ENCODE measurements around the gene A3GALT2. TPM values are rescaled to one million over a fixed set of nuclear protein-coding genes. Genes with fewer than 3 reads are reported as not detected.

Gene A3GALT2
- total RNA-seq, 3 donors from 2014 or later: 0.30 TPM; not detected in 2

GRCh38 chr1:33346533-33346926 lies 25.6 kb upstream of the A3GALT2 start:
- DNase-seq (no peak), ATAC-seq (no peak)
- H3K4me3 Mint-ChIP-seq: peak overlapping the region; percentile 91
- H3K36me3 Mint-ChIP-seq (ENCODE audit: insufficient read depth): peaks cover 10% of the 10 kb centered on the region
- H3K9me3 Mint-ChIP-seq: no peaks in the 10 kb centered on the region
- H3K4me1 Mint-ChIP-seq (ENCODE audit: low read depth): peaks cover 58% of the 10 kb centered on the region
- no peaks in the 10 kb centered on the region for H3K27me3 Mint-ChIP-seq (ENCODE audit: low read depth)

DNA sequence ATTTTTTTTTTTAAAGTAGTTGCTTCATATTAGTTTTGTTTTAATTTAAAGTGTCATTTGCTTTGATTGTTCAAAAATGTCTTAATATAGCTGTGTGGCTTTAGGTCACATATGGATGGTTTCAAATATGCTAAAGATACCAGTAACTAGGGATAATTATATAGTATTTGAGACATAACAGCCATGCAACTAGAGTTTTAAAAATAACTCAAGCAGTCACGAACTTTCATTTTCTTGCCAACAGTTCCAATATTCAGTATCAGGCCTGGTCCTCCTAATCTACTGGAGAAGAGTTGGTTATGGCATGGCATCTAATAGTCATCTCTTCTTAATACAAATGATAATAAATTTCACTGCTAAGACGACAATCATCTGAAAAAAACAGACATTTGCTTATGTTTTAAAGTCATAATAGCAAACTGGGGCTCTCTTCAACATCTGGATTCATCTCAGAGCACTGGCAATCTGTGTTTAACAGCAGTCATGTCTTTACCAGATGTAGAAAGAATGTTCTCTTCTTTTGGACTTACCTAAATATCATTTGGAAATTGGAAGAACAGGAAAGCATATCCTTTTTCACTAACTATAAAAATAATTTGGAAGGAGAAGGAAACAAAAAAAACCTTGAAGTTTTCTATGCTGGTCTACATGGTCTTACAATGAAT lies 24.1 kb upstream of the A3GALT2 start:
- H3K4me3 Mint-ChIP-seq: no peak overlapping the region
- peaks cover 57% of the 10 kb centered on the region for H3K4me1 Mint-ChIP-seq (ENCODE audit: low read depth)
- ATAC-seq (no peak), DNase-seq (no peak)
- H3K27me3 Mint-ChIP-seq (ENCODE audit: low read depth): no peaks in the 10 kb centered on the region
- H3K36me3 Mint-ChIP-seq (ENCODE audit: insufficient read depth): peaks cover 10% of the 10 kb centered on the region
- no peaks in the 10 kb centered on the region for H3K9me3 Mint-ChIP-seq

- ATAC-seq (no peak), DNase-seq (no peak)
- Mint-ChIP-seq H3K27me3 (ENCODE audit: low read depth) (no peaks in the 10 kb centered on the region), H3K36me3 (ENCODE audit: insufficient read depth) (peaks cover 10% of the 10 kb centered on the region), H3K4me3 (no peak overlapping the region), H3K4me1 (ENCODE audit: low read depth) (peaks cover 53% of the 10 kb centered on the region), H3K9me3 (no peaks in the 10 kb centered on the region)
Observed at GRCh38 chr1:33343539-33343938, 22.6 kb upstream of the A3GALT2 start.

DNA sequence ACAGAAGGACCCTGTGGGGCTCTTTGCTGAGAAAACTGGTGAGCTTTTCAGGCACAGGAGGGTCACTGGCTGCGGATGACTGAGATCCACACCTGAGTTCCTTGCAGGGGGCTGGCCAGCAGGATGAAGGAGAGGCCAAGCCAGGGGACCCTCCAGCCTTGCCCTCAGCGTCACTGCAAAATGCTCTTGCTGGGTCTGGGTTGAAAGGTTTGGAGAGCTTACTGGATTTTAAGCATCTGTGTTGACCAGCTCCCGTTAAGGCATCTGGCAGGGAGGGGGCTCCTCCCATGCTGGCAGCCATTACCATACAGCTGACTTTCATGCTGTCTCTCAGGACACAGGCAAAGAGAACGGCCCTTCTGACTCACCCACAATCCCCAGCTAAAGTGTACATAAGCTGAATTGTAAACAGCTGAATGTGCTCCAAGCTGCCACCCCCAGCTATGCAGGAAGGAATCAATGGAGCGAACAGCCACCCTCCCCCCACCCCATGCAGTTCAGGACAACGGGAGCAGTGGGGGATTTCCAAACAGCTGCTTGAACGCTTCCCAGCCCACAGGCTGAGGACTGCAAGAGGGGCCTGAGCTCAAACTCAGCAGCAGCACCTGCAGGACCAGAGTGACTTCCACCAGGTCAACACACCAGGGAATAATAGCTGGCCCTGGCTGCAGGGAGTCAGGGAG lies 21.3 kb upstream of the A3GALT2 start:
- peaks cover 45% of the 10 kb centered on the region for H3K4me1 Mint-ChIP-seq (ENCODE audit: low read depth)
- DNase-seq: no peak
- H3K36me3 Mint-ChIP-seq (ENCODE audit: insufficient read depth): peaks cover 9% of the 10 kb centered on the region

DNA sequence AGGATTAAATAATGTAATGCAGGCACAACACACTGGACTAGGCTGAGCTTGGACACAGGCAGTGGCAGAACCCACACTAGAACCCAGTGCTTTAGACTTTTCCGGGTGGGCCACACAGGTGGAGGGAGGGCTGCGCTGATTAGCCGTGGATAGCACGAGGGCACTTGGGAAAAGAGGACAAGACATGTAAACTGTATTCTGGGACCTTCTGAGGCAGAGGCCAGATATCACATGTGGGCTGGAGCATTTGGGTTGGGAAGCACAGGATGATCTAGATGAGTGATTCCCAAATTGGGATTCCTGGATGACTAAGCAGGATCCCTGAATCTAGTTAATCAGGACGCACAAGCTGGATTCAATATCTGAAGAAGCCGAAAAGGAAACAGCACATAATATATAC lies 20.3 kb upstream of the A3GALT2 start:
- Mint-ChIP-seq H3K9me3 (no peaks in the 10 kb centered on the region), H3K36me3 (ENCODE audit: insufficient read depth) (peaks cover 1% of the 10 kb centered on the region), H3K27me3 (ENCODE audit: low read depth) (no peaks in the 10 kb centered on the region), H3K4me3 (no peak overlapping the region), H3K4me1 (ENCODE audit: low read depth) (peaks cover 35% of the 10 kb centered on the region)
- ATAC-seq (no peak), DNase-seq (no peak)

More for the DNA sequence above, 21.3 kb upstream of the A3GALT2 start:
- ATAC-seq: no peak
- no peaks in the 10 kb centered on the region for H3K9me3 Mint-ChIP-seq
- H3K27me3 Mint-ChIP-seq (ENCODE audit: low read depth): no peaks in the 10 kb centered on the region
- no peak overlapping the region for H3K4me3 Mint-ChIP-seq

DNA sequence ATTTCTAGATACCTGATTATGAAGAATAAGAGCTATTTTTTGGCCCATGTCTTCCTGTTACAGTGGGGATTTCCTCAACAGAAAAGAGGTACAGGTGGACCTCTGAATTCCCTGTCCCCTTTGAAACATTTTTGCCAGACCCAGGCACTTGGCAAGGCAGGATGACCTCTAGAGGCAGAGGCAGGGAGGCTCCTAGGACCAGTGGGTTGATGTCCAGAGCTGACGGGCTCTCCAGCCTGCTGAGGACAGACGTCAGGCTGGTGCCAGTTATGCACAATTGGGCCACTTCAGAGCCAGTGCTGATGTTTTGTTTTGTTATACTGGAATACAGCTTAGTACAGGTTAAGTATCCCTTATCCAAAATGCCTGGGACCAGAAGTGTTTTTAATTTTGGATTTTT lies 18.5 kb upstream of the A3GALT2 start:
- Mint-ChIP-seq H3K36me3 (ENCODE audit: insufficient read depth) (peaks cover 6% of the 10 kb centered on the region), H3K9me3 (no peaks in the 10 kb centered on the region), H3K4me3 (no peak overlapping the region), H3K4me1 (ENCODE audit: low read depth) (peaks cover 32% of the 10 kb centered on the region), H3K27me3 (ENCODE audit: low read depth) (no peaks in the 10 kb centered on the region)
- ATAC-seq: no peak
- no peak for DNase-seq

DNA sequence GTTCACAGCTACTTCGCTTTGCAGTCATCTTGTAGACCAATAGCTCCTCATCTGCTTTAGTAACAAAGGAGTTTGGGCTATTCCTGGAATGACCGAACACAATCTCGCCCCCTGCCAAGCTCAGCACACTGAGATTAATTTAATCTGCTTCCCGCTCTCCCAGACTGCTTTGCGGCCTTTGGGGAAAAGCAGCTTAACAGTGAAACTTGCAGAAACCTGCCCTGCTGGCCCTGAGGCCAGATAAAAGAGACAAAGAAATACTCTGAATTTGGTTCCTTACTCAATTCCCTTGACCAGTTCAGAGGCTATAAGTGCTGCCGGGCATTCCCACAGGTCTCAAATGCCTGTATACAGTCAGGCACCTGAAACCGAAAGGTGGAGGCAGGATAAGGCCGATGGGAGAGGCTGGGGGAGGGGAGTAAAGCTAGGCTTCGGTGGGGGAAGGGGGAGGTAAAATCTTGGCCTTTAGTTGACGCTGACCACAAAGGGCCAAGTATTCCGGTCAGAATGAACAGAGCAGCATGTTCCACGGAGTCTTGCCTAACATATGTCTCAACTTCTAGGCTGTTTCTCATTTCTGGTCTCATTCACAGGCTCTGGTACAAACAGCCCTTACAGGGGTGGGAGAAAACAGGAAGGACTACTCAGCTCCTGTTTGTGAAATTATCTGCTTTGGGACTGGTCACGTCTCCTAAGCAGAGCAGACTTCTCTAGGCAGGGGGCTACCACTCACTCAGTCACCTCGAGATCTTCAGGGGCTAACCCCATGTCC lies 17.7 kb upstream of the A3GALT2 start:
- DNase-seq (no peak), ATAC-seq (no peak)
- H3K9me3 Mint-ChIP-seq: no peaks in the 10 kb centered on the region
- H3K4me1 Mint-ChIP-seq (ENCODE audit: low read depth): peaks cover 30% of the 10 kb centered on the region
- peaks cover 8% of the 10 kb centered on the region for H3K36me3 Mint-ChIP-seq (ENCODE audit: insufficient read depth)
- H3K4me3 Mint-ChIP-seq: no peak overlapping the region
- H3K27me3 Mint-ChIP-seq (ENCODE audit: low read depth): no peaks in the 10 kb centered on the region

DNA sequence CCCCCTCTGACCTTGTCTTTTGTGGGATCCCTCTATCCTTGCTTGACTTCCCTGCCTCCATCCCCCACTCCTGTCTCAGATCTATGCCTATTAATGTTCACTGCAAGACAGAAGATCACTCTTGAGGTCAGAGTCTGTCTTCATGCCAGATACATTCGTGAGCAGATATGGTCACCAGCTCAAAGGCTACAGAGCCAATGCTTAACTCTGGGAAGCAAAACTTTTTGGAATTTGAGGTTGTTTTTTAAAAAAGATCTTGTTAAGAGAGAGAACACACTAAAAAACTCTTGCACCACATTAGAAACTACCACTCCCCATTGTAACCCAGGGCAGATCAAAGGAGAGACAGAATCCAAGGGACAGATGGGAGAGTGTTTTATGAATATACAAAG lies 17.1 kb upstream of the A3GALT2 start:
- H3K4me3 Mint-ChIP-seq: no peak overlapping the region
- H3K27me3 Mint-ChIP-seq (ENCODE audit: low read depth): no peaks in the 10 kb centered on the region
- ATAC-seq (no peak), DNase-seq (no peak)
- peaks cover 12% of the 10 kb centered on the region for H3K36me3 Mint-ChIP-seq (ENCODE audit: insufficient read depth)
- H3K9me3 Mint-ChIP-seq: no peaks in the 10 kb centered on the region
- H3K4me1 Mint-ChIP-seq (ENCODE audit: low read depth): peaks cover 28% of the 10 kb centered on the region

GRCh38 chr1:33337441-33337840 lies 16.5 kb upstream of the A3GALT2 start:
- Mint-ChIP-seq H3K9me3 (no peaks in the 10 kb centered on the region), H3K36me3 (ENCODE audit: insufficient read depth) (peaks cover 13% of the 10 kb centered on the region), H3K4me1 (ENCODE audit: low read depth) (peaks cover 26% of the 10 kb centered on the region), H3K27me3 (ENCODE audit: low read depth) (no peaks in the 10 kb centered on the region), H3K4me3 (no peak overlapping the region)
- no peak for DNase-seq
- ATAC-seq: no peak

DNA sequence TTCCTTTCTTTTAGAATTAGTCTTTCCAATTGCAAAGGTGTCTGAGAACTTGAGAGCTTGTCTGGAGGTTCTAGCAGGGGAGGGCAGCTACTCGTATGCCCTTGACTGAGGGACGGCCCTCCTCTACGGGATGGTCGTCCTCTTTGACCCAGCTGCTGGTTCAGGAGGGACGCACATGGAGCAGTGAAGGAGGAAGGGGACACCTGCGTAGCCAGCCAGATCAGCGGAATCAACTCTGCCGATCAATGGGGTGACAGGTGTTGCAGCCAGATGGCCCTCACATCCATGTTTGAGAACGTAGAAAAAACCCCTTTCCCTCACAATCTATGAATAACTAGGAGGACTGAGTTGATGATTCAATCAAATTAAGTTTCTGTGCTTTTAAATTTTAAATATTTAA lies 15.7 kb upstream of the A3GALT2 start:
- Mint-ChIP-seq H3K4me3 (no peak overlapping the region), H3K36me3 (ENCODE audit: insufficient read depth) (peaks cover 15% of the 10 kb centered on the region), H3K27me3 (ENCODE audit: low read depth) (no peaks in the 10 kb centered on the region), H3K4me1 (ENCODE audit: low read depth) (peaks cover 24% of the 10 kb centered on the region), H3K9me3 (no peaks in the 10 kb centered on the region)
- DNase-seq (no peak), ATAC-seq (no peak)

GRCh38 chr1:33335020-33335419 lies 14.1 kb upstream of the A3GALT2 start:
- no peak for ATAC-seq

DNA sequence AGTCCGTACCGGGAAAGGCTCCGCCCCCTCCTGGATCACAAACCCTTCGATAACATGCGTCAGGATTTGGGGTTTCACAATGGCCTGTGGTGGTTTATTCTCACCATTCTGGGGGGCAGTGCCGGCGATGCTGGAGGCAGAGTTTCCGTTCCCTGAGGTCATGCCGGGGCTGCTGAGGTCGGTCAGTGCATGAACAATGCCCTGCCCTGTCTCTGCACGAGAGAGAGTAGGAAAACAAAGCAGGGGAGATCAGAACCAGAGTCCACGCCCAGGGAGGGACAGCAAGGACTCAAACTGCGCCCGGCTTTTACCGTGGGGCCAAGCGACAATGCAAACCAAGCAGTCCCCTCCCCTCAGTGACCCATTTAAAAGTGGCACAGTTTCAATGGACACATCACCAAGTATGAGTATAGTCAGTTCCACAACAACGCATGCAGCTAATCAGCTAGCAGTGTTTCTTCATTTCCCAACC lies 13.2 kb upstream of the A3GALT2 start:
- ATAC-seq (no peak), DNase-seq (no peak)
- no peaks in the 10 kb centered on the region for H3K27me3 Mint-ChIP-seq (ENCODE audit: low read depth)
- no peak overlapping the region for H3K4me3 Mint-ChIP-seq
- peaks cover 24% of the 10 kb centered on the region for H3K36me3 Mint-ChIP-seq (ENCODE audit: insufficient read depth)
- H3K9me3 Mint-ChIP-seq: no peaks in the 10 kb centered on the region
- H3K4me1 Mint-ChIP-seq (ENCODE audit: low read depth): peaks cover 12% of the 10 kb centered on the region

More at GRCh38 chr1:33335020-33335419, 14.1 kb upstream of the A3GALT2 start:
- peaks cover 14% of the 10 kb centered on the region for H3K4me1 Mint-ChIP-seq (ENCODE audit: low read depth)
- H3K4me3 Mint-ChIP-seq: no peak overlapping the region
- no peaks in the 10 kb centered on the region for H3K27me3 Mint-ChIP-seq (ENCODE audit: low read depth)
- peaks cover 18% of the 10 kb centered on the region for H3K36me3 Mint-ChIP-seq (ENCODE audit: insufficient read depth)
- no peak for DNase-seq
- H3K9me3 Mint-ChIP-seq: no peaks in the 10 kb centered on the region

GRCh38 chr1:33332881-33333280 lies 12.0 kb upstream of the A3GALT2 start:
- no peak for ATAC-seq

GRCh38 chr1:33332357-33332789 lies 11.5 kb upstream of the A3GALT2 start:
- DNase-seq: no peak
- peaks cover 8% of the 10 kb centered on the region for H3K4me1 Mint-ChIP-seq (ENCODE audit: low read depth)
- ATAC-seq: no peak
- H3K4me3 Mint-ChIP-seq: no peak overlapping the region
- H3K36me3 Mint-ChIP-seq (ENCODE audit: insufficient read depth): peaks cover 32% of the 10 kb centered on the region
- H3K27me3 Mint-ChIP-seq (ENCODE audit: low read depth): no peaks in the 10 kb centered on the region
- H3K9me3 Mint-ChIP-seq: no peaks in the 10 kb centered on the region

More at GRCh38 chr1:33332881-33333280, 12.0 kb upstream of the A3GALT2 start:
- DNase-seq: no peak
- H3K27me3 Mint-ChIP-seq (ENCODE audit: low read depth): no peaks in the 10 kb centered on the region
- H3K36me3 Mint-ChIP-seq (ENCODE audit: insufficient read depth): peaks cover 32% of the 10 kb centered on the region
- H3K9me3 Mint-ChIP-seq: no peaks in the 10 kb centered on the region
- no peak overlapping the region for H3K4me3 Mint-ChIP-seq
- H3K4me1 Mint-ChIP-seq (ENCODE audit: low read depth): peaks cover 8% of the 10 kb centered on the region

All from activated T-cell treated with anti-CD3 and anti-CD28 coated beads, Interleukin-2, amount 50 U/mL, for 4 hours (primary cell).